NT2/D1 (cell line): ENCODE results near the gene SELENBP1.

ENCODE experiments used
- SUZ12 ChIP-seq: IDR thresholded peaks from 2 replicates; pipeline ENCODE4 v1.6.1; 2011; ENCODE audit not compliant: insufficient read length, insufficient read depth; ENCODE audit errors: extremely low read depth
- YY1 ChIP-seq: IDR thresholded peaks from 2 replicates; pipeline ENCODE4 v1.6.1; 2011; ENCODE audit not compliant: insufficient read length, insufficient read depth
- ZNF274 ChIP-seq: IDR thresholded peaks from 2 replicates; pipeline ENCODE4 v1.6.1; 2011; ENCODE audit warnings: mild to moderate bottlenecking, low read depth, low read length

DNA sequence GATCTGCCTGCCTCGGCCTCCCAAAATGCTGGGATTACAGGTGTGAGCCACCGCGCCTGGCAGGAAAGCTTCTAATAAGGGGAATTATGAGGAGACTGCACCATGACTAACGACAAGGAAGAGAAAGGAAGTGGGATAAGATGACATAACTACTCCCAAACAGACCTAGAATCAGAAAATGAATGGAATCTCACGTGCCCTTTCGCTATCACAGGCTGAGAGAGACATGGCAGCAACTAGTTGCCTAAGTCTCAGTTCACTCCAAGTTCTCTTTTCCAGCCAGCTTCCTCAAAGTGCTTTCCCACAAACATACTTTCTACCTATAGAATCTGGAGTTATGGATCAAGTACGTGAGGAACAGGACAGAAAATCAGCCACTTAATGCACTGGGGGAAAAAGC is 47.3 kb downstream of the SELENBP1 start:
- no peak for TF ChIP-seq SUZ12
- TF ChIP-seq YY1, result no peak
- TF ChIP-seq ZNF274, result no peak
